Fibroblast of lung (primary cell): Measurements from ENCODE around the gene GRIK4.

Experiments used
- CTCF ChIP-seq, 2 donors: IDR thresholded peaks in 1 of 2; conservative IDR thresholded peaks in 1 of 2; 1 replicate in 1 of 2; 2 replicates in 1 of 2; pipeline ENCODE4 v1.5.1; 2011 to 2012; ENCODE audit warnings: low read length in 2 of 2, control low read depth in 1 of 2, inconsistent platforms in 1 of 2, low read depth in 1 of 2, mild to moderate bottlenecking in 1 of 2
- EZH2 ChIP-seq: IDR thresholded peaks from 2 replicates; pipeline ENCODE4 v1.5.1; 2012; ENCODE audit warnings: low read length, control low read depth, mild to moderate bottlenecking; ENCODE audit errors: missing control alignments

GRCh38 chr11:120805960-120806555, 294.5 kb downstream of the GRIK4 start:
- TF ChIP-seq CTCF (conservative IDR thresholded peaks at IDR 0.05 in 1 of 2, IDR thresholded peaks at IDR 0.05 in 1 of 2; ENCODE audit: low read depth in 1 of 2, low read length in 2 of 2) (no peak), EZH2 (no peak)
